ENCODE measurements around the gene GRXCR2.

GRCh38 chr5:145898171-145898570, 25.4 kb upstream of the GRXCR2 start:
- TF ChIP-seq CTCF (conservative IDR thresholded peaks at IDR 0.05) (no peak), ZFX (IDR thresholded peaks at IDR 0.05) (no peak)
